Activated CD4-positive, alpha-beta T cell treated with anti-CD3 and anti-CD28 coated beads, Interleukin-2, amount 10 ng/mL, durations not matched to agents 7 days and 5 days (primary cell): ENCODE data around the gene HERC3. TPM values are rescaled to one million over a fixed set of nuclear protein-coding genes. Genes with fewer than 3 reads are reported as not detected.

Experiments
- CTCF ChIA-PET: fragments of 350-600 bp; sonication (Branson Sonifier 250); formaldehyde crosslinking; loops from one replicate; lab custom pipeline; 2021; ENCODE audit warnings: antibody characterized with exemption; lab: Charles Lee
- POLR2A ChIA-PET: fragments of 350-600 bp; sonication (Branson Sonifier 250); formaldehyde crosslinking; loops from one replicate; lab custom pipeline; 2021; ENCODE audit warnings: antibody characterized with exemption; lab: Charles Lee
- DNase-seq: peaks from one replicate; pipeline ENCODE4 v3.0.0-alpha.2; 2020
- H3K27ac Mint-ChIP-seq: one replicate; pipeline ENCODE4 v1.8.0; 2021; ENCODE audit warnings: mild to moderate bottlenecking, moderate library complexity, mixed read lengths
- H3K27me3 Mint-ChIP-seq: one replicate; pipeline ENCODE4 v1.8.0; 2021; ENCODE audit warnings: mixed read lengths
- H3K36me3 Mint-ChIP-seq: one replicate; pipeline ENCODE4 v1.8.0; 2021; ENCODE audit warnings: low read depth, mixed read lengths
- H3K4me1 Mint-ChIP-seq: one replicate; pipeline ENCODE4 v1.8.0; 2021; ENCODE audit warnings: mixed read lengths
- H3K4me3 Mint-ChIP-seq: one replicate; pipeline ENCODE4 v1.8.0; 2021; ENCODE audit warnings: mild to moderate bottlenecking, moderate library complexity, mixed read lengths
- H3K9me3 Mint-ChIP-seq: one replicate; pipeline ENCODE4 v1.8.0; 2021; ENCODE audit warnings: mixed read lengths
- total RNA-seq, 2 experiments: library from RNA; stranded (reverse); gene quantifications; one replicate each; pipeline ENCODE4 v1.2.3, GENCODE V29; 2021

HERC3 gene
- total RNA-seq, 2 experiments from 2014 or later, result 28.1 to 33.3 TPM

DNA sequence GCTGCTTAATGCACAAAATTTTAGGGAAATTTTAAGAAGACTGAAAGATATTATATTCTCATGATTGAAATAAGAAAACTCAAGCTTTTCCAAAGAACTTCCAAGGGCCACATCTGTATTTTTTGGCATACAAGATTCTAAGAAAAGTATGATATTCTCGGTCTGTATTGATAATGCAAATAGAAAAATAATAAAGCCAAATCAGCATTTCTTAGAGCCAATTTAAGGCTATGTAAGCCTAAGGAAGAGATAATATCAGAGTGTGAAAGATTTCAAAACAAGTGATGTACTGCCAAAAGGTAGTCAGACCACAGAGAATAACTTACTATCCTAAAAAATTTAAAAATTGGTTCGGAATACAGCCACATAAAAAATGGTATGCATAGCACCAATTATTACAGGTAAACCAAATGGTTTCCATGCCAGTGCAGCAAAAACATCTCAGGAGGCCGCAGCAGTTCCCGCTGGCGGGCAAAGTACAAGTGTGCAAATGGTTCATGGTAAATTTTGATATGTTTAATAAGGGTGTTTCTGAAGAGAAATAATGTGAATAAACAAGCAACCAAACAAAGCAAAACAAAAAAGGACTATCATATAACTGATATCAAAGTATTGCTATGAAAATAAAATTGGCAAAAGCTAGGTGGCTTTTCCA is 140.6 kb downstream of the HERC3 start:
- H3K9me3 Mint-ChIP-seq, result no peaks in the 10 kb centered on the region
- CTCF ChIA-PET, result no interaction called here
- POLR2A ChIA-PET, result no interaction called here
- no peaks in the 10 kb centered on the region for H3K27me3 Mint-ChIP-seq
- peaks cover 11% of the 10 kb centered on the region for H3K4me1 Mint-ChIP-seq
- H3K4me3 Mint-ChIP-seq, result no peak overlapping the region
- H3K36me3 Mint-ChIP-seq, result peaks cover 28% of the 10 kb centered on the region
- no peak overlapping the region for H3K27ac Mint-ChIP-seq
- DNase-seq, result no peak

DNA sequence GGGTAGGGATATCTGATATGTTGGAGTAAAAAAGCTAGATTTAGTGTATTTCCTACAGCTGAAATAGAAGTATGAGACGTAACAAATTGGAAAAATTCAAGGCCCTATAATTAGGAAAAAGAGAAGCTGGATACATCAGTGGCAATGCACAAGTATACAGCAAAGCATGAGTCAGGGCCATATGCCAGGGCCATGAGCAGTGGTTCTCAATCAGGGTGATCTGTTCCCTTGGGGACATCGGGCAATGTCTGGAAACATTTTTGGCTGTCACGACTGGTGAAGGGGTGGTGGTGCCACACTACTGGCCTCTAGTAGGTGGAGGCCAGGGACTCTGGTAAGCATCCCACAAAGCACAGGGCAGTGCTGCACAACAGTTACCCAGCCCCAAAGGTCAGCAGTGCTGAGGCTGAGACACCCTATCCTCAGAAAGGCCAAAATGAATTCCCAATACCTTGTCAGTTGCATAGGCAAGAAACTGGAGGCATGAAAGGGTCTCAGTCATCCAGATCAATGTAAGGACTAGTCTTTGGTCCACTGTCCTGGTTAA is 142.2 kb downstream of the HERC3 start:
- no peaks in the 10 kb centered on the region for H3K9me3 Mint-ChIP-seq
- DNase-seq, result no peak
- H3K27ac Mint-ChIP-seq, result no peak overlapping the region
- ChIA-PET POLR2A (no interaction called here), CTCF (interaction anchor here (1.4 kb wide), 2 partner anchors 9 to 13 kb away, joined by 3 read pairs; no protein-coding TSS in a partner anchor)
- H3K4me1 Mint-ChIP-seq, result peaks cover 15% of the 10 kb centered on the region
- H3K27me3 Mint-ChIP-seq, result no peaks in the 10 kb centered on the region
- H3K4me3 Mint-ChIP-seq, result no peak overlapping the region
- H3K36me3 Mint-ChIP-seq, result peaks cover 28% of the 10 kb centered on the region

DNA sequence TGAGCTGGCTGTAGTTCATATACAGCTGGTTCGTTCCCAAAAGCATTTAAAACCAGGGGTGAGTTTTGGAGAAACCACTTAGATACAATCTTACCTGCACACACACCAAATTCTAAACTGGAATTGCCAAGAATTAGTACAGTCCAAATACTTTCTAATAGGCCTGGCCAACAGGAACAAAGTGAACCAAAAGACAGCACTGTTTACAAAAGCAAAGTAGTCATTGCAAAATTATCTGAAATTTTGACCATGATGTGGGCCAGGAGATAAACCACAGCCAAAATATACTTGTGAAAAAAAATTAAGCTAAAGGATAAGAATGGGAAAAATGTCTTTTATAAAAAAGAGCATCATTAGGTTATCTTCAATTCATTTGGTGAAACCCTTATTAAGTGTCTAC is 143.3 kb downstream of the HERC3 start:
- DNase-seq, result no peak
- H3K36me3 Mint-ChIP-seq, result peaks cover 32% of the 10 kb centered on the region
- H3K4me1 Mint-ChIP-seq, result peaks cover 15% of the 10 kb centered on the region
- H3K27me3 Mint-ChIP-seq, result no peaks in the 10 kb centered on the region
- CTCF ChIA-PET, result interaction anchor here (0.7 to 1.4 kb wide), 3 partner anchors 10 to 81 kb away, joined by 3 read pairs; no protein-coding TSS in a partner anchor
- H3K4me3 Mint-ChIP-seq, result no peak overlapping the region
- POLR2A ChIA-PET, result no interaction called here
- H3K9me3 Mint-ChIP-seq, result no peaks in the 10 kb centered on the region
- no peak overlapping the region for H3K27ac Mint-ChIP-seq

DNA sequence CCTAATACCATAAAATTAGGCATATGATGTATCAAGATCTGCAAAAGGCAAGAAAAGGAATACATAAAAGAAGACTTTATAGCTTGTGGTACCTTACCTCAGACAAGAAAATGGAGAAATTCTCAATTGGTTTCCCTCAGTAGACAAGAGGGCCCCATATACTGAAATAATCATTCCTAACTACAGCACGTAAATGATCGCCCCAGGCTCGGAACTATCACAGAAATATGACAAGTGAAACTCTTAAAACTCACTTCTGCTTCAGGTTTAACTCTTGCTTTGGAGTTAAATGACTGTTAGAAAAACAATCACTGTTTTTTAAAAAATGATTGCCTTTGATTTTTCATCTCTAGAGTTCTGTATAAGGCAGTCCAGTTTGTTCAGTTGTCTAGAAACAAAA is 144.0 kb downstream of the HERC3 start:
- CTCF ChIA-PET, result interaction anchor here (0.6 to 0.7 kb wide), 2 partner anchors 81 to 222 kb away, joined by 3 read pairs; no protein-coding TSS in a partner anchor
- Mint-ChIP-seq H3K4me3 (no peak overlapping the region), H3K27me3 (no peaks in the 10 kb centered on the region), H3K36me3 (peaks cover 29% of the 10 kb centered on the region), H3K4me1 (peaks cover 15% of the 10 kb centered on the region), H3K27ac (no peak overlapping the region), H3K9me3 (no peaks in the 10 kb centered on the region)
- POLR2A ChIA-PET, result no interaction called here
- DNase-seq, result no peak

DNA sequence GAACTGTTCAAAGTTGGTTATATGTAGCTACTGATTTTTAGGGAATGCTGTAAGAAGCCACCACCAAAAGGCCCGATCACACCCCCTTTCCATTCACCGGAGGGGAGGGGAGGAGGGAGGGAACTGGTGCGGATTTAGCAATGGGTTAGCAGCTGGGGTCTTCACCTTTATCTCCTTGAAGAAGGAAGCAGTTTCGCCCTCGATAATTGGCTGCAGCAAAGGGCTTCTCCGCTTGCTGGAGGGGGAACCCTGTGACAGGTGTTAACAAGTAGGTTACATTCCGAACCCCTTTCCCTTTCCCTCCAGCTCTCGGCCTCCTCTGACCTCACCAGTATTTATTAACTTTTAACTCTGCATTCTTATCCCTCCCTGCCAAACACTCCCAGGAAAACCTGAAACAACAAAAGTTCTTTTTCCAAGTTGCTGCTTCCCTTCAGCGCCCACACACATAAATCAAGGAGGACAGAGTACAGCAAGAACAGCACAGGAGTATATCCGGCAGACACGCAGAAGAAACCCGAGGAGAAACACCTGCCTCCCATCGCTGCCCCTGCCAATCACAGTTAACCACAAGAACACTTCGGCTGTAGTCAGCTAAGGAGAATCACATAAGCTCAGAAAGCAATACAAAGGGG is 145.1 kb downstream of the HERC3 start:
- POLR2A ChIA-PET, result no interaction called here
- peak overlapping the region; percentile 2 for H3K27ac Mint-ChIP-seq
- peaks cover 25% of the 10 kb centered on the region for H3K36me3 Mint-ChIP-seq
- H3K4me3 Mint-ChIP-seq, result no peak overlapping the region
- H3K27me3 Mint-ChIP-seq, result no peaks in the 10 kb centered on the region
- peaks cover 15% of the 10 kb centered on the region for H3K4me1 Mint-ChIP-seq
- peak; percentile 39 for DNase-seq
- CTCF ChIA-PET, result interaction anchor here (0.9 kb wide), 1 partner anchor 16 kb away, joined by 3 read pairs; no protein-coding TSS in a partner anchor
- no peaks in the 10 kb centered on the region for H3K9me3 Mint-ChIP-seq

DNA sequence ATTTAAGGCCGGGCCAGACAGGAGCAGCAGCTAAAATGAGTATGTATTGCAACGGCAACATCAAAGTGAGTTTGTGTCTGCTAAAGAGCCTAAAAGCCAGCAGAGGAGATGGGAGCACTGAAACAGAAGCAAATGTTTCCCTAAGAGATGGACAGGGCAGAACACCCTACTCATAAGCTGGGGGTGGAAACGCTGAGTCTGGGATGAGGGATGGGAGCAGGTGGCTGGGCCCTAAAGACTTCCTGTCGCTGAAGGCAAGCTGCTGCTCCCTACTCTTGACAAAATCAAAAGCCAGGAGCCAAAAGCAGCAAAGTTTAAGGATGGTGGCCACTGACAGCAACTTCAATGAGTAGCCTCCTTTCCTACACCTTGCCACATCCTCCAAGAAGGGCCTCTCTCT is 145.9 kb downstream of the HERC3 start:
- peaks cover 15% of the 10 kb centered on the region for H3K4me1 Mint-ChIP-seq
- ChIA-PET POLR2A (no interaction called here), CTCF (no interaction called here)
- no peaks in the 10 kb centered on the region for H3K9me3 Mint-ChIP-seq
- H3K27me3 Mint-ChIP-seq, result no peaks in the 10 kb centered on the region
- no peak overlapping the region for H3K4me3 Mint-ChIP-seq
- H3K27ac Mint-ChIP-seq, result no peak overlapping the region
- peaks cover 25% of the 10 kb centered on the region for H3K36me3 Mint-ChIP-seq
- DNase-seq, result no peak

DNA sequence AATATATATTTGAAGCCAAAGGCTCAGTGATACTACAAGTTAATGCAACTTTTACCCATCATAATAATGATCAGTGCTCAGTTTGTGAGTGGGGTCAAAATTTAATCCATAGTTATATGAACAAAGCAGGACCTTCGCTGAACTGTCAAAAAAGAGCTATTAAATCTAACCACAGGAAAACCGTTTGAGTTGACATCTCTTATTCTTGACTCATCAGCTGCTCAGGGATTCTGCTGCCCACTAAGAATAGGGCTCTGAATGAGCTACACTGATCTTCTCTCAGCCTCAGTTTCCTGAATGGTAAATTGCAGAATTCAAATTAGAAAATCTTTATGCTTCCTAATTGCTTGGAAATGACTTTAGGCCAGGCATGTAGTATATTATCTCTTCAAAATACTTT is 150.3 kb downstream of the HERC3 start:
- no peaks in the 10 kb centered on the region for H3K9me3 Mint-ChIP-seq
- no peak overlapping the region for H3K4me3 Mint-ChIP-seq
- H3K36me3 Mint-ChIP-seq, result peaks cover 29% of the 10 kb centered on the region
- H3K27me3 Mint-ChIP-seq, result no peaks in the 10 kb centered on the region
- ChIA-PET POLR2A (no interaction called here), CTCF (interaction anchor here (0.6 kb wide), 1 partner anchor 708 kb away, joined by 3 read pairs; no protein-coding TSS in a partner anchor)
- no peak for DNase-seq
- H3K27ac Mint-ChIP-seq, result no peak overlapping the region
- H3K4me1 Mint-ChIP-seq, result peaks cover 7% of the 10 kb centered on the region

DNA sequence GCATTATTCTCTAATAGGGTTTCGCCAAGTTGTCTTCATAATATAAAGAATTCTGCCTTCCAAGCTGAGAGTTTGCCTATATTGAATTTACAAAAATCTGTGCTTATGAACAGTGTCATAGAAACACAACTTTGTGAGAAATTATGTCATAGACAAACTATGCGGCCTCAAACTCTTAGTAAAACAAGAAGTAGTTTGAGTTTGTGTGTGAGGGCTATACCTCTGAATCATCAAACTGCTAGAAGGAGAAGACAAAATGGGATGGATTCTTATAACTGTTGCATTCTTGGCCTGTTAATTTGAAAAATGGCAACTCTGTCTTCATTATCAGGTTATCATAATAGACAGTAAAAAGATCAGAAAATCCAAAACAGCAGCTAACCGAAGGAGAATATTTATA is 151.4 kb downstream of the HERC3 start:
- no peaks in the 10 kb centered on the region for H3K27me3 Mint-ChIP-seq
- CTCF ChIA-PET, result interaction anchor here (0.6 to 1.0 kb wide), 2 partner anchors 19 to 213 kb away, joined by 3 to 4 read pairs; no protein-coding TSS in a partner anchor

DNA sequence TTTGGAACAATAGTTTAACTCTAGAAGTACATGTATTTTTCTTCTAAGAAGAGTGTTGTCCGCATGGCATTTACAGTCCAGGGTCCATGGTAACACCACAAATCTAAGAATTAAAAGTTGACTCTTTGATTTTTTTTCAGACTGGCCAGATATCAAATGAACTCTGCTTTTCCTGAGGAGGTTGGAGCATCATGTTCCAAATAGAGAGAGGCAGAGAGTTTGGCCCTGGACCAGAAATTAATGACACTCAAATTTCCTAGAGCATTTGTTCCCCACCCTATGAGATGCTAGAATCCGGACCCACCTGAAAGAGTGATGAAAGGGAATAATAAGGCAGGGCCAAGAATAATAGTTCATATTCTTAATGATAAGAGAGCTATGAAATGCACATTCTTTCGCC is 152.3 kb downstream of the HERC3 start:
- Mint-ChIP-seq H3K27ac (no peak overlapping the region), H3K4me1 (no peaks in the 10 kb centered on the region), H3K36me3 (peaks cover 28% of the 10 kb centered on the region), H3K4me3 (no peak overlapping the region), H3K9me3 (no peaks in the 10 kb centered on the region), H3K27me3 (no peaks in the 10 kb centered on the region)
- DNase-seq, result no peak
- ChIA-PET CTCF (no interaction called here), POLR2A (no interaction called here)

More for the DNA sequence above, 151.4 kb downstream of the HERC3 start:
- POLR2A ChIA-PET, result no interaction called here
- no peaks in the 10 kb centered on the region for H3K9me3 Mint-ChIP-seq
- peaks cover 25% of the 10 kb centered on the region for H3K36me3 Mint-ChIP-seq
- DNase-seq, result no peak
- no peak overlapping the region for H3K4me3 Mint-ChIP-seq
- no peaks in the 10 kb centered on the region for H3K4me1 Mint-ChIP-seq
- no peak overlapping the region for H3K27ac Mint-ChIP-seq

DNA sequence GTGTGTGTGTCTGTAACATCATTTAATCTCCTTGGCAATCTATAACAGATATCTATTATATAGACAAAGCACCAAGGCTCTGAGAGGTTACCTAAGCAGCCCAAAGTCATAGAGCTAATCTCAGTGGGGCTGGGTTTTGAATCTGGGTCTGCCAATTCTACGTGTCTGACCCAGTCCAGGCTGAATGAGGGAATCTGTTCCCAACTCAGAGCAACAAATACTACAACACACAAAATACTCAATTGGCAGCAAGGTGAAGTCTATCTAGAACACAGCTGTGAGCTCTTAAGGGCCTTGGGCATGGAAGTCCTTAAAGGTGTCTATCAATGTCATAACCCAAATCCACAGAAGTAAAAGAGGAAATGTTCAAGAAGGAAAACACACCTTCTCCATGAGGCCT is 152.9 kb downstream of the HERC3 start:
- Mint-ChIP-seq H3K9me3 (no peaks in the 10 kb centered on the region), H3K27ac (no peak overlapping the region), H3K4me3 (no peak overlapping the region), H3K4me1 (no peaks in the 10 kb centered on the region), H3K36me3 (peaks cover 28% of the 10 kb centered on the region), H3K27me3 (no peaks in the 10 kb centered on the region)
- ChIA-PET POLR2A (no interaction called here), CTCF (interaction anchor here (0.6 to 1.4 kb wide), 2 partner anchors 11 to 529 kb away, joined by 3 to 5 read pairs; no protein-coding TSS in a partner anchor)
- DNase-seq, result no peak

DNA sequence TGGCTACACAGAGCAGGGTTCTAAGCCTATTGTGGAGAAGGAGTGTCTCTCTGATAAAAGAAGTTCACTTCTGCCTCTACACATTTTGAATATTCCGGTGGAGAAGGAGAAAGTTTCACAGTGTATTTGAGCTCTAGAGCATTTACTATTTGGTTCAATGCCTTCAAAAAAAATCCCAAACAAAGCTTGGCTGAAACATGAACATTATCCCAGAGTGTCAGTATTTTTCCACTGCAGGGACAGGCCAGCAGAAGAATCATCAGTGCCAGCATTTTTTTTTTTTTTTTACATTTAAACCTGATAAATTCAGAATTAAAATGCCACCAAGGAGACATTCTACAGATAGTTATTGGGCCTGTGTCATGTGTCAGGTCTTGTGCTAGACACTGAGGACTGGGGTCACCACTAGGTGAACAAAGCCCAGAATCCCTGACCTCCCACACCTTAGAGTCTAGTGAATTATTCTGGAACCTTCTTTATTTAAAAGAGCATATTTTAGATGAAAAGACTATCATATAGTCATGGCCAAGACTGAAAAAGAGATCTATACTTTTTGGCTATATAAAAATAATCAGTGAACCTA is 153.4 kb downstream of the HERC3 start:
- H3K36me3 Mint-ChIP-seq, result peaks cover 26% of the 10 kb centered on the region
- no peaks in the 10 kb centered on the region for H3K4me1 Mint-ChIP-seq
- H3K4me3 Mint-ChIP-seq, result no peak overlapping the region
- H3K27ac Mint-ChIP-seq, result no peak overlapping the region
- POLR2A ChIA-PET, result no interaction called here
- DNase-seq, result no peak
- no peaks in the 10 kb centered on the region for H3K9me3 Mint-ChIP-seq
- CTCF ChIA-PET, result interaction anchor here (0.6 to 1.4 kb wide), 2 partner anchors 11 to 529 kb away, joined by 3 to 5 read pairs; no protein-coding TSS in a partner anchor
- H3K27me3 Mint-ChIP-seq, result no peaks in the 10 kb centered on the region

DNA sequence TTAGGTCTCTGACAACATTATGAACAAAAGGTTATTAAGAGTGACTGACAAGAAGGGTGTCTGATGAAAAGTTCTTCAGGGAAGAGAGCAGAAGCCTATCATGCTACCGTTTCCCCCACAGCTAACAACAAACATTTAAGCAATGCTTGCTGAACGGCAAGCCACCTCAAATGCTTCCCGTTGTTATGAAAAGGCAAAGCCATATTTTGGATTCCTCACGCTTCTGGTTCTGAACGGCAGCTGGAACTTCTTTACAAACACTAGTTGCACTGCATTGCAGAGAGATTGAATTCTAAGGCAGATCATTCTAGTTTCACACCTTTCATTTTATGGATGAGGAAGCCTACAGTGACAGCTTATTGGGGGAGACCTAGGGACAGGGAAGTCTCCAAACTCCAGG is 153.9 kb downstream of the HERC3 start:
- no peaks in the 10 kb centered on the region for H3K4me1 Mint-ChIP-seq
- H3K27ac Mint-ChIP-seq, result no peak overlapping the region
- POLR2A ChIA-PET, result no interaction called here
- H3K27me3 Mint-ChIP-seq, result no peaks in the 10 kb centered on the region
- H3K4me3 Mint-ChIP-seq, result no peak overlapping the region
- CTCF ChIA-PET, result interaction anchor here (1.4 kb wide), 1 partner anchor 10 kb away, joined by 5 read pairs; no protein-coding TSS in a partner anchor
- no peaks in the 10 kb centered on the region for H3K9me3 Mint-ChIP-seq
- DNase-seq, result no peak
- H3K36me3 Mint-ChIP-seq, result peaks cover 27% of the 10 kb centered on the region
